Measurements from ENCODE around the gene FAF1. TPM values are rescaled to one million over a fixed set of nuclear protein-coding genes. Genes with fewer than 3 reads are reported as not detected.

The FAF1 gene
- total RNA-seq, 1 experiment from 2014 or later = 65.6 TPM

DNA sequence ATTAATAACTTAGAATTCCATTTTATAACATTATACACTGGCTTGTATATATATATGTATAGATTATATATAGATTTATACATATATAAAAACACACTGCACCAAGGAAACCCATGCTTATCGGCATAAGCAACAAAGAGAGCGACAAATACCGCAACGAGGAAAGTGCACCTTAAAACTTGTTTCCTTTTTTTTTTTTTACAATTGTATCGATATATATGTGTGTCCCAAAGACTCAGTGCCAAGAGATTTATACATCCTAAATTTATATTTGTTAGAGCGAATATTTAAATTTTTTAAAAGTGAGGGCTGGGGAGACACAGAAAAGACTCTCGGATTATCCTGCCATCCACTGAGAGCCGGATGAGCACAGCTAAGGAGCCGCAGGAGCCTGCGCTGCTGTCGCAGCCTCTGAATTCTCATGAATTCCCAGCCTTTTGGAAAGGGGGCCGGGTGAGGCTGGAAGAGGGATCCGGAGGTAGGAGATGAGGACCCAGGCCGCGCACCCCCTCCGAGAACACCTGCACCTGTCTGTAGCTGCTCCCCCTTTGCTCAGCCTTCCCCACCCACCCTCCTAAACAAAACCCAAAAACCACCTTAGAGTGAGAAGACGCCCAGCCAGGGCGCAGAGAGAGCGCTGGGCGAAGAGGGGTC is 542.0 kb downstream of the FAF1 start:
- no peak for DNase-seq (ENCODE audit: low read depth)

DNA sequence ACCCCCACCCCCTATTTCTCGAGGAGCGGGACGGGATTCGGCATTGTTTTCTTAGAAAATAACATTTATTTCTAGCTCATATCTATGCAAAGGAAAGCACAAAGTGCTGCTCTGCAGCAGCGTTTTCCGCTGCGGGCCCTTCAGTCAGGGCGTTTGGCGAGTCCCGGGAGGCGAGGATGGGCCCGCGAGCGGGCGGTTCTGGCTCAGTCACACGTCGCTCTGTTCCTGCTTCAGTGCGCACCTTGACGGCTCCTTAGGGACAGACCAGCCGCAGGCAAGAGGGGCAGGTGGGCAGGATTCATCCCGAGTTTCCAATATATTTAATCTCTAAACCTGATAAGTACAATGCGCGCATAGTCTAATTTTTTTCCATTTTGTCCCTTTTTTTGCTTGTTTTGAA is 542.6 kb downstream of the FAF1 start:
- DNase-seq (ENCODE audit: low read depth) = no peak

DNA sequence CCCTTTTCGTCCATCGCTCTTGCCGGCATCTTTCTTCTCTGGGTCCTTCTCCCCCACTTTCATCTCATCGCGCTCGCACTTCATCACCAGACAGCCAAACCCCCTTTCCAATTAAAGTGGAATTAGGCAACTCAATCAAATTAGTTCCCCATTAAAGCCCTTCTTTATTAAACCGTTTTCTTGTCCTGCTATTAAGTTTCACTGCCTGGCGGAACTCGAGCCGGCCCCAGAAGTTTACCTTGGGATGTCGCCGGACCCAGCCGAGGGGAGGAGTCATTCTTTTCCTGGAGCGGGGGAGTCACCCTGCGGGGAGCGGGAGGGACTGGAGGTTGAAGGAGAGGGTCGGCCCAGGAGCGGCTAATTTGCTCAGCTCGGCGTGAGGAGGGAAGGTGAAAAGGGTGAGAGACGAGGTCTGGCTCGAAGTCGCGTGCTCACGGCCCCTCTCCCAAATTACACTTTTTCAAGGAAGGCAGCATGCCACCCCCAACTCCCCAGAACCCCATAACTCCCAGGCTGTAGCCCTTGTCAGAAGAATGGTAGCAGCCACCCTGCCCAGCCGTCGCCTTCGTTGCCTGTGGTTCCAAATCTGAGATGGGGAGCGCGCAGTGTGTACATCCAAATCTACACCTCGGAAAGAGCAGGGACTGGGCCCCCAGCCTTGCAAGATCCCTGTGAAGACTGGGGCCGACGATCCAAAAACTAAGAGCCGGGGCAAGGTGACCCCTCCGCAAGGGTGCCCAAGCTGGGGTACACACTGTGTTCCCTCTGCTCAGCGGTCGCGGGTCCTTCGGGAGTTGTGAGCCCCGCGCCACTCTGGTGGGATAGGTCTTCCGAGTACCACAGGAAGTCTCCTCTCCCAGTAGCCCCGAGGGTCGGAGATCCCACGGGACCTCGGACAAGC is 543.3 kb downstream of the FAF1 start:
- no peak for DNase-seq (ENCODE audit: low read depth)

DNA sequence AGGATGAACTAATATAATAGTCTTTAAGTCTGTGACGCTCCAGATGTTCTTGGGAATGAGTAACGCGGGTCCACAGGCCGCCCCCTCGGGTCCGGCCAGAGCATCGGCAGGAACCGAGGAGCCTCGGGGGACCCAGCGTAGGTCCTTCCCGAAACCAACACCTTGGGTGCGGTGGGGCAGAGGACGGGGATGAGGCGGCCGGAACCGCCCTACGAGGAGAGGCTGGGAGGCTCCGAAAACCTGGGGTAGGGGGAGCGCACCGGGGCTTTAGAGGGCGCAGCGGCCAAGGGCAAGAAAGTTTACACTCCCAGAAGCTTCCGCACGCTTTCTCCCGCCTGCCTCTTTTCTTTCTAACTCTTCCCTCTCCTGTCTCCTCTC is 543.9 kb downstream of the FAF1 start:
- no peak for DNase-seq (ENCODE audit: low read depth)

DNA sequence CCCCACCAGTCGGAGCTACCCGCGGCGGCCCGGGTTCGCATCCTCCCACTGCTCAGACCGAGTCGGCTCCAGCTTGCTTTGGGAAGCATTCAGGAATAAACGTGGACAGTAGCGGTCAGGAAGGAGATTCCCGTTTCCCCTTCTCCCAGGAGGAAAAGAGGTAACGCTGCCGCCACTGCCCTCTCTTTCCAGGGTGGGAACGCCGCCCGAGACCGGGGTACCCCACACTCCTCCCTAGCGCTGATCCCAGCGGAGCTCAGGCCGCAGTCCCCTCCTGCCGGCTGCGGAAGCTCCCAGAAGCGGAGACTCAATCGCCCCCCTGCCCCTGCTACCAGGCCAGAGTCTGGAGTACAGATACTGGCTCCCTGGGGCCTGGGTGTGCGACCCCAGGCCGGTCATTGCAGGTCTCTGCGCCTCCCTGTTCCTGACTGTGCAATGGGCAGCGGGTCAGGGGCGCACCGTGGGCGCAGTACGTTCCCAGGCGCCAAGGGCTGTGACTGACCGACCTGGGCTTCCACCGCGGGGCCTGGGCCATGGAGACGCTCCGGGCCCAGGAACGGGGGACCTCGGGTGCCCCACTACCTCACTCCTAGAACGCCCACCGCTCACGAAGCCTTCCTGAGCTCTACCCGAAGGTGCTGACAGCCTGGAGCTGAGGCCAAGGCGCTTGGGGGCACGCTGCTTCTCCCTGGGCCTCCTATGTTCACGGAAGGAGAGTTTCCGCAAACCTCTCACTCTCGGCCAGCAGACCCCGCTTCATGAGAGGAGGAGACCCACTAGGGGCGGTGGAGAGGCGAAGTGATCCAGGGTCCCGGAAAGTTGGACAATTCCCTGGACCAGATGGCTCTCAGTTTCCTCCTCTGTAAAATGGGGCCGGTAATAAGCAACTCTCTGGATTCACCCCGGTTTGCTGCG is 544.6 kb downstream of the FAF1 start:
- no peak for DNase-seq (ENCODE audit: low read depth)

DNA sequence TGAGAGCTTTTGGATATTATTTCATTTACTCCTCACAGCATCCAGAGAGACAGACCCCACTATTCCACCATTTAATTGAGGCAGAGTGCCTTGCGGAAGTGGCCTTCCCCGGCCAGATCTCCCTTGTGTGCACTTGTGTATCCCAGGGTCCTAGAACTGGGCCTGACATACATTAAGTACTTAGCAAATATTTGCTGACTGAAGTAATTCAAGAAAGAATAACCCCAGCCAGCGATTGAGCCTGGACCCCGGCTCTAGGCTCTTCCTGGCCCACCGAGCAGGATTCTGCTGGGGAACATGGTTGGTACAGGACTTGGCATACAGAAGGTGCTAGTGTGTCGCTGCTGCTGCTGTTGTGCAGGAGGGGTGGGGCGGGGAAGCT is 545.2 kb downstream of the FAF1 start:
- DNase-seq (ENCODE audit: low read depth) = no peak

DNA sequence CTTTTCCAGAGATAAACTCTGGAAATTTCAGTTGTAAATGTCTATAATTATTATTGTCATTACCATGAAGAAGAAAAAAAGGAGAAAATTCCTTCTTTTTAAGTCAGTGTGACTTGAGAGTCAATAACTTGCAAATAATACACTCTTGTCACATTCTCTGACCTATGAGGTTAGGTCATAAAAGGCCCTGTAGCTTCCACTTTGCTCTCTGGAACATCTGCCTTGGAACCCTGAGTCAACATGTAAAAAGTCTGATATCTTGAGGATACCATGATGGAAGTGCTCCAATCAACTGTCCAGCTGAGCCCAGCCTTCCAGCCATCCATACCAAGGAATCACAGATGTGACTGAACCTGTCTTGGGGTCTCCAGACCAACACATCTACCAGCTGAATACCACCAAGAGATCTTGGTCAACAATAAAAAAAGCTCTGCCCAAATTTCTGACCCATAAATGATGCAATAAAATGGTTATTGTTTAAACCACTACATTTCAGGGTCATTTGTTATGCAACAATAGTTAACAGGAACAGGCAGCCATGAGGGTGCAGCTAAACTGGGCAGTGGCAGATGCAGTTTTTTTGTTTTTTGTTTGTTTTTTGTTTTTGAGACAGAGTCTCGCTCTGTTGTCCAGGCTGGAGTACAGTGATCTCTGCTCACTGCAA is 547.1 kb downstream of the FAF1 start:
- no peak for DNase-seq (ENCODE audit: low read depth)

DNA sequence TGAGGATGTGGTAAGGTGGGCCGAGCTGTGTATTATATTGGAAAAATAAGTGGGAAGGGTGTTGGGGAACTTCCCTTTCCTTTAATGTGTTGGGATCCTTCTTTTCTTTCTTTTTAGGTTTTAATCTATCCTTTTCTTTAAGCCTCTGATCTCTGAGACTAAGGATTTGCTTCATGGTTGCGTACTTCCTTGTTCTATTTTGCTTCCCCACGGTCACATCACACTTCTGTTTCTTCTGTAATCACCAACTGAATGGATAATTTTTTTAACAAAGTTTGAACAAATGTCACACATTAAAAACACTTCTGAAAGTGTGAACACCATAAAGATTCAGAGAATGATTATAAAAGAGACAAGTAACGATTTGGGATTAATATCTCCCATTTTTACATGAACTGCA is 554.3 kb downstream of the FAF1 start:
- no peak for DNase-seq (ENCODE audit: low read depth)

DNA sequence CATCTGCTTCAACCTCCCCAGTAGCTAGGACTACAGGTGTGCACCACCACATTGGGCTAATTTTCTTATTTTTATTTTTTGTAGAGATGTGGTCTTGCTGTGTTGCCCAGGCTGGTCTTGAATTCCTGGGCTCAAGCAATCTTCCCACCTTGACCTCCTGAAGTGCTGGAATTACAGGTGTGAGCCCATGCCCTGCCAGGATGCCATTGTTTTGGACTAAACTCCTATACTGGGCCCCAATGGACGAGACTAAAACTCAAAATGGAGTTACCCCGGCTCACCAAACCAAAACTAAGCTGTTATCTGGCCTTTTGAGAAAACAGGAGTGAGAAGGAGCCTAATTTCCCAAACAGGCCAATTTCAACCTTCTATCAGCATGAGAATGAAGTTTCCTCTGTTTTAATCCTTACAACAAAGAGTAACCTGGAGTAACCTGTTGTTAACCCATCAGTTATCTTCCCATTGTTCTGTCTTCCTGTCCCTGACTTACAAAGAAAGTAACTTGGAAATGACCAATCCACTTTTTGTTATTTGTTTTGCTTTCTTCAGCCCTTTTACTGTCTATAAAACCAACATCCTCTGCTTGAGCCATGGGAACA is 566.4 kb downstream of the FAF1 start:
- no peak for DNase-seq (ENCODE audit: low read depth)

Other genes with a start within 250 kb of the FAF1 start
- gene CDKN2C, start 10.0 kb upstream of the FAF1 start, total RNA-seq (2014; rRNA removed) = 67.9 and 85.2 TPM in 2 replicates
- not detected in 2 replicates for gene C1orf185, start 142.0 kb upstream of the FAF1 start, total RNA-seq (2014; rRNA removed)

Data from LHCN-M2 (cell line).